EL (cell line): ENCODE data around the gene CTSC.
A peak's percentile ranks its signal among the peaks of the same experiment; 100 is the strongest.
"Not testable (repeated sequence)": the region's sequence is repeated elsewhere in the genome, so short reads cannot be mapped to it uniquely, and the experiment has no call there.

Experiments used
- DNase-seq: peaks from one replicate; pipeline ENCODE4 v3.0.0-alpha.2; 2016

Gene CTSC

DNA sequence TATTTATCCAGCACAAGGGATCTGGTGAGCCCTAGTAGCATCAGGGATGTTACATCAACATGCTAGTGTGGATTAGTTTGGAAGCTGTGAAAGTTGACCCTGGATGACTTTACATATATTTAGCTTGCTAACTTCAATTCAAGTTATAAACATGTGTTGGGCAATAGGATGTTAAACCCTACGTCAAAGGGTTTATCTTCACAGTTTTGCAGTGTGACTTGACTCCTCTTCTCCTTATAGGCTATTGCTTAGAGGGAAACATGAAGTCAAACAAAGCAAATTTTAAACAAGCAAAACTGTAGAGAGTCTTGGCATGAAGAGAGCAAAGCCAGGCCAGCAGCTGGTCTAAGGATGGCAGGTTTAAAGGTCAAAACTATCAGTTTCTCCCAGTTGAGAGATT, 11.3 kb upstream of the CTSC start:
- DNase-seq, result no peak

DNA sequence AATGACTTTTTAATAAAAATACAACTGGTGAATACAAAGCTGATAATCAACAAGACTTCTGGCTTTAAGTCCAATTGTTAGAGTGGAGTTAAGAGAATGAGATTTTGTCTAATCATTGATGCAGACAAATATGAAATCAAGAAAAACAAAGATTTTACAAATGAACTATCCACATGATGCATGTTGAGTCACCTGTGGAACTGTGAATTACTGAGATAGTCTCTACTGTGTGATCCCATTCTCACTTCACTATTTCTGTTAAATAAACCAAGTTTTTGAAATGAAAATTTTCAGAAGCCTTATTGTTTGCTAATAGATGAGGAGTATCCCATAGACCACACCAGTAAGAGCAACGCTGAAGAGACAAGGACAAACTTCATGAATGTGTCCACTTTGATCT, 8.4 kb upstream of the CTSC start:
- no peak for DNase-seq

DNA sequence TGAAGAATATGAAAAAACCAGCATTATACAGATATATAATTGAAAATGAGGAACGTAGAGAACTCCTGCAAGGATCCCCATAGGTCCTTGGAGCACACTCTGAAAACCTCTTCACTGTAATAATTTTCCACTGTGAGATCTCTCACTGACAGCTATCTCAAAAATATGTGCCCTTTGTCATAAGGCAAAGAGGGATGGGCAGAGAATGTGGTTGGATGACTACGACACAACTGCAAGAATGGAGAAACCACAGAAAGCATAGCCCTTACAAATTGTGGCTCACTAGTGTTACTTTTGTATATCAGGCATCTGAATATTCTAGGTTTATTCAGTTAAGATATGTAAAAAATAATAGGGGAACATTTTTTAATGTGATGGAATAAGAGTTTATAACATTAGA, 7.9 kb upstream of the CTSC start:
- DNase-seq, result peak; percentile 52

DNA sequence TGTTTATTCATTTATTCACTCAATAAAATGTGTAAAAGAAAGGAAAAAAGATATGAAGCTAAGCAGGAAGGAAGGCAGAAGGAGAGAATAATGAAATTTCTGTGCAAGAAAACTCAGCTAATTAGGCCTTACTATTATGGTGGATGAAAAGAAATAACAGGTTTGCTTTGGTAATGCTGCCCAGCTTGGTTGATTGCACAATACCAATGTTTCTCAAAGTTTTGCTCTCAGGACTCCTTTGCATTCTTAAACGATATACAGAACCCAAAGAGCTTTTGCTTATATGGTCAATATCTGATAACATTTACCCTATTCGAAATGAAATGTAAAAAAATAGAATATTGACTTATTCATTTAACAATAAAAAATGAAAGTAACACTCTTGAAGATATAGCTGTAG, 7.3 kb upstream of the CTSC start:
- no peak for DNase-seq

DNA sequence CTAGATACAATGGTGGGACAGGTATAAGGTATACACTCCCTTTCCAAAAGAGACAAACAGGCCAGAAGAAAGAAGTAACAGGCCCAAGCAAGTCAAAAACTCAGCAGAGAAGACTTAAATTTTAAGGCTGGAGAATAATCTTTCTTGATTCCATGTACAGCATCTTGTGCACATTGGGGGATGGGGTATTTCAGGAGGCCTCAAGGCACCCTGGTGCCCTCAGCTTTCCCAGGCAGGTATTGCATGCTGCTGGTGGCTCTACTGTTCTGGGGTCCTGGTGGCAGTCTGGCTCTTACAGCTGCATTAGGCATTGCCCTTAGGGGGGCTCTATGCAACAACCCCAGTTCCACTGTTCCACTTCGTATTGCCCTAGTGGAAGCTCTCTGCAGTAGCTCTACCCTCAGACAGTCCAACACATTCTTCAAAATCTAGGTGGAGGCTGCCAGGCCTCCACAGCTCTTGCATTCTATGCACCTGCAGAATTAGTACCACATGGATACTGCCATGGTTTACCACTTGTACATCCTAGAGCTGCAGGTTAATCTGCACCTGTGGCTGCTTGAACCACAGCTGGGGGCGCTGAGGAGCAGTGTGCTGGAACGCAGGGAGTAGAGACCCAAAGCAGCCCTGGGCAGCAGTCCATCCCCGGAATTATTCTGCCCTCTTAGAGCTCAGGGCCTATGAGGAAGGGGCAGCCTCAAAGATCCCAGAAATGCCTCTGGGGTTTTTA, 4.2 kb upstream of the CTSC start:
- DNase-seq, result no peak

DNA sequence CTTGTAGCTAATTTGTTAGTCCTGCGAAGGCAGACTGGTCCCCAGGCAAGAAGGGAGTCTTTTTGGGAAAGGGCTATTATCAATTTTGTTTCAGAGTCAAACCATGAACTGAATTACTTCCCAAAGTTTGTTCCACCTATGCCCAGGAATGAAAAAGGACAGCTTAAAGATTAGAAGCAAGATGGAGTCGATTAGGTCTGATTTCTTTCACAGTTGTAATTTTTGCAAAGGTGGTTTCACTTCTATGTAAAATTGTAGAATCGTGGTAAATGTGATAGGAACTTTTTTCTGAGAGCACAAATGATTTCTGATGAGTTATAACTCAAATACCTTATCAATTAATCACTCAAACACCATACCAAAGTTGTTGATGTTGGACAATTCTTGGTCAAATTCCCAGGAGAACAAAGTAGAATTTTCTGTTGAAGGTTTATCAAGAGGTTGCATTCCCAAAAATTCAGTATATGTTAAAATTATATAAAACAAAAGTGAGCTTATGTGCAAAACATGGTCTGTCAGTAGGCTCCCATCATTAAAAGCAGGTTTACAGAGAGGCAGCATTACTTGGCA, 2.9 kb upstream of the CTSC start:
- no peak for DNase-seq

DNA sequence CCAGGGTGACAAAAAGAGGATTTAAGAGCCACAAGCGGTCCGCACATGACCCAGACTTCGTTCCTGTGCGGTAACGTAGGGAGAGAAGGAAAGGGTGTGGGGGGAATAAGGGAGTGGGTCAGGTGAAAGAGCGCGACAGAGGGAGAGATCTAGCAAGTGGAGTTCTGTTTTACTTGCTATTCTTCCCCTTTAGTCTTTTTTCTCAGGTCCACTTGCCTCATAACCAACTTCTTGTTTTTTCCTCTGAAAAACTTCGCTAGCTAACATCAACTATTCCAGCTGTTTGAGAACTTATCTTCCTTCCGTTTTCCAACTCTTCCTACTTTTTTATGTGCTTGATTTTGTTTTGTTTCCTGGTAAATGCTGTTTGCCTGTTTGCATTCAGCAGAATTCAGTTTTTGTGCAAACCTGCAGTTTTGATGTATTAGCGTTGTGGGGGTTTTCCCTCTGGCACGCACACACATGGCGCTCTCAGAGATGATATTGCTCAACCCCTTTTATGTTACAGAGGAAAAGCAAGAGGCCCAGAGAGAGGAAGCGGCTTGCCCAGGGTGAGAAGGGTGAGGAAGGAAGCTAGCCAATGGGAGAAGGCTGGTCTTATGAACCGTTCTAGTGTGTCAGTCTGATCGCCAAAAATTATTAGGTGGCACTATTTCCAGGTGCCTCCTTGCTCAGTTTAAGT, 592 bp upstream of the CTSC start:
- peak; percentile 81 for DNase-seq

DNA sequence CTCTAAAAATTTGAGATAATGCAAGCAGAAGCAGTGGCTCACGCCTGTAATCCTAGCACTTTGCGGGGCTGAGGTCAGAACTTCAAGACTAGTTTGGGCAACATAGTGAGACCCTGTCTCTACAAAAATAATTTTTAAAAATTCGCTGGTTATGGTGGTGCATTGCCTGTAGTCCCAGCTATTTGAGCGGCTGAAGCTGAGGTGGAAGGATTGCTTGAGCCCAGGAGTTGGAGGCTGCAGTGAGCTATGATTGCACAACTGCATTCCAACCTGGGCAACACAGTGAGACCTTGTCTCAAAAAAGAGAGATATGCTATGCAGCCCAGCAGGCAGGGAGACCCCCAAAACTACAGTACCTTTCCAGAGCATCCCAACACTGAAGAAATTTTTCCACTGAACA, 2.3 kb downstream of the CTSC start:
- DNase-seq, result no peak

DNA sequence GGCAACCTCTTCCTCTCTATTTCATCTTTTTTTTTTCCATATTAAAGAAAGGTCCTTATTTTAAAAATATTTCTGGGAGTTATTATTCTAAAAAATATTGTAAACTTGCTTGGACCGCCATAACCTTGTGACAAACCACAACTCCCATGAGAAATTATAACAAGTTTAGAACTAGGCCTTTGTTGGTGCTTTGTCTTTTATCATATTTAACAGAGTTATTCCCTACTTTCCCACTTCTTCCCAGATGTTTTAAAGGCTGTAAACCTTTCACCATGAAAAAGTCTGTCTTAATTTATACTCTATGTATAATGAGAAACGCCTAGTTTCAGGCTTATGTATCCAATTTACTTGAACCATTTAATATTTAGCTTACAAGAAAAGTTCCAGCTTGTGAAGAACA, 3.7 kb downstream of the CTSC start:
- no peak for DNase-seq

DNA sequence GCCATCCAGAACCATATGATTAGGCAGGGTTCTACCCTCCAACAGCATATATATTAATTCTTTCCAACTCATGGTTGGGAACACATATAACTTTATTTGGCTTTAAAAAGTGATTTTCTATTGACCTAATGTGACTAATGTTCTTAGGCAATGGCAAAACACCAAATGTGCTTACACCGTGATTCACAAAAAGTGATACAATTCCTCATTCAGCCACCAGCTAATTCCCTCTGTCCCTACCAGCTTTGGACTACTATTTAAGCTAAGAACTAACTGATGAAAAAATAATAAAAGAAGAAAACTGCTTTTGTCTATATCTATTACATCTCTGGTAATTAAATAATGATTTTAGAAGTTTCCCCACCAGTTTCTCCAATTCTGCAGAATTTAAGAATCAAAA, 4.7 kb downstream of the CTSC start:
- no peak for DNase-seq

DNA sequence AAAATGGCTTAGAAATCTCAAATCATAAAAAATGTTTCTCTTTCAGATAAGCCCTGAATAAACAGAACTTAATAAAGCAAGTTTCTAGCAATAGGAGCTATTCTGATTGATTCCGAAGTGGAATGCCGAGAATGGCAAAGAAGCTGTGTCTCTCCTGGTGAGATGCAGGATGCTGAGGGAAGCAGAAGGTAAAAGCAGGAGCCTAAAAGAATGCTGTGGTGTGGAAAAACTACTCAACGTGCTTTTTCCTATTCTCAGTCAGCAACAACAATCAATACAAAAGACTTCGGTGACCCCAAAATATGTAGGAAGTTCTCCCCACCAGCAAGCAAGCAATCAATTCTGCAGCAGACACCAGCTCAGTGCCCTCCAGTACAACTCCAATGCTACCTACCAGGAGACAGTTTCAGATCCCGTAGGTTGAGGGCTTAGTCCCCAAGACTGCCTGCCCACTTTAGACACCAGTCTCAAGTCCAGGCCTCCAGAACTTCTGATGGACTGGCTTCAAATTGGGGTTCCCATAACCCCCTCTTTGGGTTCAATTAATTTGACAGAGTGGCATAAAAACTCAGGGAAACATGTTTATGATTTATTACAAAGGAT, 6.6 kb downstream of the CTSC start:
- DNase-seq, result no peak

DNA sequence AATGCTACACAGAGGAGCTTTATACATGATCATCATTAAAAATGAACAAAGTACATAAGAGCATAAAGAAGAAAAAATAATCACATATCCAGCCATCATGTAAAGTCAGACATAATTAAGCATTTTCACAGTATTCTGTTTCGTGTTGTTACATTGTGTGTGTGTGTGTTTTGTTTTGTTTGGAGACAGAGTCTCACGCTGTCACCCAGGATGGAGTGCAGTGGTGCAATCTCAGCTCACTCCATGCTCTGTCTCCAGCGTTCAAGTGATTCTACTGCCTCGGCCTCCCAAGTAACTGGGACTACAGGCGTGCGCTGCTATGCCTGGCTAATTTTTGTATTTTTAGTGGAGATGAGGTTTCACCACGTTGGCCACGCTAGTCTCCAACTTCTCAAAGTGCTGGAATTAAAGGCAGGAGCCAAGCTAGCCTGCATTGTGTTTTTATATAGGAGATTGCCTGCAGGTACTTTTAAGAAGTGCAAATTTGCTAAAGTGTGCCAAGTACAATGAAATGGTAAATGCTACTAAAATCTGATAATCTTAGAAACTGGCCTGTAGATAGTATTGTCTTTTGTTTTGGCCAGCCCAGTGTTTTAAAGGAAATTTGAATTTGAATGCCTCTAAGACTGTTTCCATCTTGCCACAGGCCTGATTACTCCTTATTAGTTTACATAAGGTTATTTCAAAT, 7.8 kb downstream of the CTSC start:
- DNase-seq, result no peak

DNA sequence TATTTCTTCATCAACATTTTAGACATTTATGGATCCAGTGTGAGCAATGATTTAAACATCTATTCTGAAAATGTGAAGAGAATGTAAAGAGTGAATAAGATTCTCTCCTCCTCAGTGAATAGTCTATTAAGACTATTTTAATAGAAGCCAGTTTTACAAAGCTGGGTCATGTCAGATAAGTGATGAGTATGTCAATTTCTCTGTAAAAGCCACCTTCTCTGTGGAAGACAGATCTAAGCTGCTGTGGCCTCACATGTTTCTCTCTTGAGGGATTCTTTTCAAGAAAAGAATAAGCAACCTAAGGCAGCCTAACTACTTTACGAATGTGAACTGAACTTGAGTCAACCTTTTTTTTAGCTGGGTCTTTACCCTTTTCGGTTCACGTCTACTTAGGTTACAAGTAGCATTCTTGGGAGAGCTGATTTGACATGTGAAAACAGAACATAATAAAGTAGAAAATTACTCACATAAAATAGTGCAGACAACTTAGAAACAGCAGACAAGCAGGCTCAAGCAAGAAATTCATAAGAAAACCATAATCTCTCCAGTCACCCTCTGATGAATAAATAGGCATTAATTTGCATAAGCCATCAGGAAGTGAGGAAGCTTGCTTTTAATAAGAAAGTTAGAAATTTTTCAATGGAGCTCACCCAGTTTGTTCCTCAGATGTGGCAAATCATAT, 9.9 kb downstream of the CTSC start:
- DNase-seq, result no peak

DNA sequence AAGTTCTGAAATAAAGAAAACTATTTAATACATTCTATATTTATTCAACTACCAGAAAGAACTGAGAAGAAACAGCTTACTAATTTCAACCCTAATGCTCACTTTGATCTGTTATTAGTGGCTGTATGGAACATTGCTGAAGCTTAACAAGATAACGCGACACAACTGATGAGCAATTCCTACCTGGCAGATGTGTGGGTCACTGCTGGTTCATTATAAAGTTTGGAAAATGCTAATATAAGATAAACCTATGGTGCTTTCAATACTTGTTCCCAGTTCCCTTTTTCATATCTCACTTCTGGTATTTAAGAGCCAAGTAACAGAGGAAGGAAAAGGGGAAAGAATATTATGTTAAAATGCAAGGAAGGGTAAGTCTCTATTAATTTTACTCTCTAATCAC, 10.5 kb downstream of the CTSC start:
- no peak for DNase-seq

DNA sequence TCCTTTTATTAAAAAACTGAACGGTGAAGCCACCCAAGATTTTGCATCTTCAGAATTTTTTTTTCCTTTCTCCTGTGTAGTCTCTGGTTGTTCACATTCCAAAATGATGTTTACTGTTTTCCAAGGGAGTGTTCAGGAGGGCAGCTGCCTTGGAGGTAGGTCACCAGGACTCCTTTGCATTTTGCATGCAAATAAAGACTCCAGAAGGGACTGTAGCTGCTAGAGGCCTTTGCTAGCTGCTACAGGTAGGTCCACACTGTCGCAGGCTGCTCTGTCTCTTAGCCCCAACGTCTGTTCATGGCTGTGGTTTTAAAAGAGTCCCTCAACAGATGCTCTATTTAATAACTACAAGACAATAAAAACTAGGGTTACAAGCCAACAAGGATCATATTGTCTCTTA, 11.4 kb downstream of the CTSC start:
- no peak for DNase-seq

DNA sequence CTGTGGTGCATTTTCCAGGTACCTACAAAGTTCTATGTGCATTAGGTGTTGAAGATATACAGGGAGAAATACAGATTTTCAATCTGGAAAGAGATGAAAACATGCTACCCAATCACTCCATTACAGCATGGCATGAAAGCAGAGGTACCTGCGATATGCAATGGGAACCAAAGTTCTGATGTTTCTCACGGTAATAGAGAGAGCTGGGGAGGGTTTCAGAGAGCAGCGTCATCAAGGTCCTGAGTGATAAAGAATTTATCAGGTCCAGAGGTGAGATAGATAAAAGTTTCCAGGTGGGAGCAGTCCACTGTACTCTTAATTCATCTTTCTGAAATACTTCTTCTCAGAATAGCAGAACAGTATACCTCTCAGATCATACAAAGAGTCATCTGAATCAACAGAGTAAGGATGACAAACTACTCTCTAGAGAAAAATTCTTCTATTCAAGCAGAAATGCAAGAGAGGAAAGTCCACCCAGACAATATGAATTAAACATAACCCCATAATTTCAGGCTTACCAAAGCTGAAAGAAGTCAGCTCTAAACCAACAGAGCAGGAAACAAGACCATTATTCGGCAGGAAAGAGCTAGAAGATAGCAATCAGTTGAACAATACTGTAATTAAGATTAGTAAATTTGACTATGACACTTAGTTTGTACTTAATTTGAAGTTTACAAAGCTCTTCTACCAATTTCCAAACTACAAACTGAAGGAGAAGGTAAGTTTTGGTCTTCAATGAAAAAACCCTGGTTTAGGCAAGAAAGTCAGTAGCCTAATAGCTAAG, 12.8 kb downstream of the CTSC start:
- DNase-seq, result no peak

DNA sequence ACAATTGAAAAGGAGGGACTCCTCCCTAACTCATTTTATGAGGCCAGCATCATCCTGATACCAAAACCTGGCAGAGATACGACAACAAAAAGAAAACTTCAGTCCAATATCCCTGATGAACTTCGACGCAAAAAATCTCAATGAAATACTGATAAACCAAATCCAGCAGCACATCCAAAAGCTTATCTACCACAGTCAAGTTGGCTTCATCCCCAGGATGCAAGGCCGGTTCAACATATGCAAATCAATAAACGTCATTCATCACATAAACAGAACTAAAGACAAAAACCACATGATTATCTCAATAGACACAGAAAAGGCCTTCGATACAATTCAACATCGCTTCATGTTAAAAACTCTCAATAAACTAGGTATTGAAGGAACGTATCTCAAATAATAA, 14.7 kb downstream of the CTSC start:
- DNase-seq, result not testable (repeated sequence)

DNA sequence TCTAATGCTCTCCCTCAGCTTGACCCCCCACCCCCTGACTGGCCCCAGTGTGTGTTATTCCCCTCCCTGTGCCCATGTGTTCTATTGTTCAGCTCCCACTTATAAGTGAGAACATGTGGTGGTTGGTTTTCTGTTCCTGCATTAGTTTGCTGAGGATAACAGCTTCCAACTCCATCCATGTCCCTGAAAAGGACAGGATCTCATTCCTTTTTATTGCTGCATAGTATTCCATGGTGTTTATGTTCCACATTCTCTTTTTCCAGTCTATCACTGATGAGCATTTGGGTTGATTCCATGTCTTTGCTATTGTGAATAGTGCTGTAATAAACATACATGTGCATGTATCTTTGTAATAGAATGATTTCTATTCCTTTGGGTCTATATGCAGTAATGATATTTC, 16.1 kb downstream of the CTSC start:
- not testable (repeated sequence) for DNase-seq

DNA sequence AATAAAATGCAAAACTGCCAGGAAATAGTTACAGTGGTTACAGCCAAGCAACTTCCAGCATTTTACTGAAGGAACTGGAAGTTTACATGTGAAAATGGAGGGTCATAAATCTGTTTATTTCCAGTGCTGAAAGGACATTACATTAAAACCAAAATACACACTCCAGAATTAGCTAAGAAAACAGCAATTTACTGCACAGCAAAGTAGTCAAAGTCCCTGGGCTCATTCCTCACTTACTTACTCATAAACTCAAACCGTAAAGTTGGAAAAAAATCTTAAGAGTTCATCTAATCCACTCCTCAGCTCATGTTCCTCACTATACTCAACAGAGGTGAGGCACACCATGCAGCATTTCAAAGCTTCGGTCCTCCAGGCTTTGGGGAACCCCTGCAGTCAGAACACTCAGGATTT, 17.4 kb downstream of the CTSC start:
- peak; percentile 85 for DNase-seq

DNA sequence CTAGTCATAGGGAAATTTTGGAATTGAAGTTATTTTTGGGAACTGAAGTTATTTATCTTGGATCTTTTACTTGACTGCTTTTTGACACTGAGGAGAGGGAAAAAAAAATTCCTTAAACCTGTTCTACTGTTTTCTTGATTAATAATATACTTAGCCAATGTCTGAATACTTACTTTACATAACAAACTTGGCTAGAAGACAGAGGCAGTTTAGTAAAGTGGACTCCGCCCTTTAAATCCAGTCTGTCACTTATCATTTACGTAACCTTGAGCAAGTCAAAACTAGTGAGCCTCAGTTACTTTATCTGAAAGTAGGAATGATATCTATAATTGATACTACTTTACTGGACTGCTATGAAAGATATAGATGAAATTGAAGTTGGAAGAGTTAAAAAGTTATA, 19.5 kb downstream of the CTSC start:
- DNase-seq, result no peak

DNA sequence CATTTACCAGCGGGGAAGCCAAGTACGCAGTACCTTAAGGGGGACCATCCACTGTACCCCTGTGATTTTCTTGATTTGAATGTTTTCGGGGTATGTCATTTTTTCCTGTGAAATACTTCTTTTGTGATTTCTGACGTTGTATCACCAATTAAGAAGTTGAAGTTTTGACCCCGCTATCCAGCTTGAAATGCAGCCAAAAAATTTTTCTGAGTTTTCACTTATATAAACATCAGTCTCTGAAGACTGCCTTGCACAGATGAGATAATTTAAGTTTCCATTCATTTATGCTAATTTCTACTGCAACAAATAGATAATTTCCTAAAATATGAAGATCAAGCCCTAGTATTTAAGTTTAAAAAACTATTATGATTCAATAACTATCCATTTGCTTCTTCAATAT, 20.0 kb downstream of the CTSC start:
- DNase-seq, result no peak

DNA sequence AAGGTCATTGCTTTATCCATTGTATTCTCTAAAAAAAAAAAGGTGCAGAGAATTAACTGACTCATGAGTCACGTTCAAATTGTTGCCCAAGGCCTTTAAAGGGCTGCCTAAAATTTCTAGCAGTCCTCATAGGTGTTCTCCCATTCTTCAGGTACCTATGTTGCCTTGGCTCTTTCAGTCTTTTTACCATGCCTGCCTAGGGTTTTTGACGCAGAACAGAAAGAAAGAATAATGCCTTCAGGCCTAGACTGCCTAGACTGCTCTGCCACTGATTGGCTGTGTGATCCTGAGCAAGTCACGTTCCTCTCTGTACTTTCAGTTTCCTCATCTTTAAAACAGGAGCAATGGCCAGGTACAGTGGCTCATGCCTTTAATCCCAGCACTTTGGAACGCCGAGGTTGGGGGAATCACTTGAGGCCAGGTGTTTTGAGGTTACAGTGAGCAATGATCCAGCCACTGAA, 21.5 kb downstream of the CTSC start:
- no peak for DNase-seq
